HepG2 (cell line): ENCODE measurements around the gene TRPM5. TPM values are rescaled to one million over a fixed set of nuclear protein-coding genes. Genes with fewer than 3 reads are reported as not detected.

Experiments used
- ETV5 ChIP-seq: IDR thresholded peaks from 2 replicates; pipeline ENCODE4 v1.6.1; 2018; ENCODE audit warnings: missing biosample characterization, missing genetic modification reagents, inconsistent platforms, borderline replicate concordance
- FLYWCH1 ChIP-seq: sonication (generic); formaldehyde crosslinking; IDR thresholded peaks from 2 replicates; pipeline ENCODE4 v1.8.1; 2023; ENCODE audit warnings: mild to moderate bottlenecking, missing genetic modification reagents
- HDAC2 ChIP-seq: sonication (generic); formaldehyde crosslinking; IDR thresholded peaks from 2 replicates; pipeline ENCODE4 v1.4.0; 2020; ENCODE audit warnings: missing genetic modification reagents
- HOXA3 ChIP-seq: sonication (generic); formaldehyde crosslinking; IDR thresholded peaks from 2 replicates; pipeline ENCODE4 v1.5.0; 2020; ENCODE audit warnings: missing genetic modification reagents
- KAT7 ChIP-seq: IDR thresholded peaks from 2 replicates; pipeline ENCODE4 v1.6.1; 2018; ENCODE audit warnings: borderline replicate concordance, missing compliant biosample characterization
- KLF6 ChIP-seq: IDR thresholded peaks from 2 replicates; pipeline ENCODE4 v1.8.0; 2016; ENCODE audit warnings: missing biosample characterization, missing genetic modification reagents
- MAFK ChIP-seq, 2 experiments: IDR thresholded peaks in 1 of 2; conservative IDR thresholded peaks in 1 of 2; 2 replicates each; pipeline ENCODE4 v1.6.1; 2011; ENCODE audit warnings: improper control_type of control experiment in 2 of 2, low read length in 2 of 2
- NFKB2 ChIP-seq: sonication (generic); formaldehyde crosslinking; IDR thresholded peaks from 2 replicates; pipeline ENCODE4 v1.4.0; 2020; ENCODE audit warnings: missing genetic modification reagents, borderline replicate concordance
- PHB2 ChIP-seq: fragments of 450-650 bp; IDR thresholded peaks from 2 replicates; pipeline ENCODE4 v1.6.1; 2018; ENCODE audit not compliant: partially characterized antibody
- PHF5A ChIP-seq: IDR thresholded peaks from one replicate; pipeline ENCODE4 v1.6.1; 2018; ENCODE audit warnings: low read depth, missing genetic modification reagents; ENCODE audit not compliant: unreplicated experiment
- RFXANK ChIP-seq: IDR thresholded peaks from 2 replicates; pipeline ENCODE4 v1.6.1; 2016
- RNF2 ChIP-seq: fragments of 450-650 bp; conservative IDR thresholded peaks from 2 replicates; pipeline ENCODE4 v1.6.1; 2016; ENCODE audit warnings: low read depth
- TFDP2 ChIP-seq: sonication (generic); formaldehyde crosslinking; IDR thresholded peaks from 2 replicates; pipeline ENCODE4 v1.4.0; 2020; ENCODE audit warnings: missing genetic modification reagents
- ZFP91 ChIP-seq: sonication (generic); formaldehyde crosslinking; IDR thresholded peaks from 2 replicates; pipeline ENCODE4 v1.9.0; 2022; ENCODE audit warnings: missing genetic modification reagents, mild to moderate bottlenecking, borderline replicate concordance
- ZNF253 ChIP-seq: sonication (generic); formaldehyde crosslinking; IDR thresholded peaks from 2 replicates; pipeline ENCODE4 v1.8.0; 2022; ENCODE audit warnings: mild to moderate bottlenecking, missing genetic modification reagents, borderline replicate concordance
- ZNF703 ChIP-seq: sonication (generic); formaldehyde crosslinking; IDR thresholded peaks from 2 replicates; pipeline ENCODE4 v1.5.1; 2020; ENCODE audit warnings: missing genetic modification reagents, mild to moderate bottlenecking, moderate library complexity, borderline replicate concordance
- polyA plus RNA-seq, 8 experiments: library from polyadenylated mRNA; depleted of rRNA in 3 of 8; stranded (reverse) in 7 of 8; unstranded in 1 of 8; fragments of >200 nt; fragmentation: Illumina TruSeq in 4 of 8; extraction: Trizol in 4 of 8; gene quantifications; 2 replicates each; pipeline versions ENCODE4 v1.2.1 to v1.2.3, GENCODE V29; 2011 to 2016; ENCODE audit warnings: low read depth in 4 of 8, missing spikeins in 1 of 8, mixed read lengths in 1 of 8; ENCODE audit not compliant: insufficient read depth in 1 of 8
- total RNA-seq, 5 experiments: library from RNA; depleted of rRNA; stranded (reverse); fragments of >200 nt; fragmentation: Illumina TruSeq; extraction: Trizol; gene quantifications; 2 replicates each; pipeline ENCODE4 v1.2.3, GENCODE V29; 2016; ENCODE audit warnings: low read depth in 1 of 5
- TF ChIP-seq, protein P1 (sequence below): sonication (generic); formaldehyde crosslinking; IDR thresholded peaks from 2 replicates; pipeline ENCODE4 v1.5.1; 2020; ENCODE audit warnings: mild to moderate bottlenecking, missing genetic modification reagents, moderate library complexity
- TF ChIP-seq, protein P2 (sequence below): IDR thresholded peaks from 2 replicates; pipeline ENCODE4 v1.4.0; 2020; ENCODE audit warnings: mild to moderate bottlenecking, missing genetic modification reagents

Gene TRPM5
- total and polyA plus RNA-seq, 2 of the 13 experiments (the other 11 are each of a cell fraction or from before 2014, with no cell fraction given): 0.12 TPM; not detected in 1

DNA sequence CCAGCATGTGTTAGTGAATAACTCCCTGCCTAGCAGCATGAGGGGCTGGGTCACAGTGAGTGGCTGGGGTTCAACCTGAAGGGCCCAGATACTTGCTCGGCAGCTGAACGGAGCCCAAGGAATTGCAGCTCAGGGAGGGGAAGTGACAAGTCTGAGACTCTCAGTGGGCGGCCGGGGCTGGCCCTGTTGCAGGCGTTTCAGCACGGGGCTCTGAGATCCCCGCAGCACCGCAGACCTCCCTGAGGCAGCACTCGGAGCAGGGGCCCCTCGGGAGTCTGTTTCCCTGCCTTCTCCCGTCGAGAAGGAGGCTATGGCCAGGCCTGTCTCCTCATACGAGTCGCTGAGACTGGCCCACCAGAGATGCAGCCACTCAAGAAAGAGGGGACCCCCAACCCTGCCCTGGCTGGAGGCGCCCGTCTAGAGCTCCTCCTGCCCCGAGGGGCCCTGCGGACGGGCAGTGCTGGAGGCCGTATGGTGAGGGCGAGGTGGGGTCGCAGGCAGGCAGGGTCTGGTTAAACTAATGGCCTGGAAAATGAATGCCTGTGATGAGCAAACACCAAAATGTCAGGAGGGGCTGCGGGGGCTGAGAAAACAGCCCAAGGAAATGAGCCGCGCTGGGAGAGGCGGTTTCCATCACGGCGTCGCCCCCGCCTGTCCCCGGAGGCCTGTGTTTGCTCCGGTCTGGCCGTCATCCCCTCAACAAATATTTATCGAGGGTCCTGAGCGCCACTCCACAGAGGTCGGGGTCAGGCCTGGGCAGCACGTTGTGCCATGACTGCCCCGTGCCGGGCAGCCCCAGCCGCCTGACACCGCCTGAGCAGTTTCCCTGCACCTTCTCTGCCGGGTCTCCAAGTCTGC, 34.5 kb downstream of the TRPM5 start (continued):
- TF ChIP-seq ZFP91 (CRISPR knock-in tag) (peak; percentile 44; the same call in 1 of the 2 replicates), KAT7 (CRISPR knock-in tag) (no peak; the same call in 1 of the 2 replicates), RFXANK (CRISPR knock-in tag) (no peak), NFKB2 (CRISPR knock-in tag) (peak; percentile 70; the same call in 1 of the 2 replicates), HOXA3 (CRISPR knock-in tag) (peak; percentile 68), ETV5 (peak; percentile 79; the same call in 1 of the 2 replicates), PHF5A (CRISPR knock-in tag) (no peak), ZNF703 (CRISPR knock-in tag) (0 out of 2 replicates have a peak, but pooled peaks have one; percentile 28), MAFK (conservative IDR thresholded peaks at IDR 0.05 in 1 of 2, IDR thresholded peaks at IDR 0.05 in 1 of 2; ENCODE audit: low read length in 2 of 2) (no peak), FLYWCH1 (CRISPR knock-in tag) (no peak), RNF2 (no peak), TFDP2 (CRISPR knock-in tag) (peak; percentile 22; the same call in 1 of the 2 replicates), HDAC2 (peak; percentile 74), PHB2 (no peak), KLF6 (CRISPR knock-in tag) (no peak), ZNF253 (CRISPR knock-in tag) (no peak)
- TF ChIP-seq, protein P1, sequence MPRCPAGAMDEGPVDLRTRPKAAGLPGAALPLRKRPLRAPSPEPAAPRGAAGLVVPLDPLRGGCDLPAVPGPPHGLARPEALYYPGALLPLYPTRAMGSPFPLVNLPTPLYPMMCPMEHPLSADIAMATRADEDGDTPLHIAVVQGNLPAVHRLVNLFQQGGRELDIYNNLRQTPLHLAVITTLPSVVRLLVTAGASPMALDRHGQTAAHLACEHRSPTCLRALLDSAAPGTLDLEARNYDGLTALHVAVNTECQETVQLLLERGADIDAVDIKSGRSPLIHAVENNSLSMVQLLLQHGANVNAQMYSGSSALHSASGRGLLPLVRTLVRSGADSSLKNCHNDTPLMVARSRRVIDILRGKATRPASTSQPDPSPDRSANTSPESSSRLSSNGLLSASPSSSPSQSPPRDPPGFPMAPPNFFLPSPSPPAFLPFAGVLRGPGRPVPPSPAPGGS (CRISPR knock-in tag): no peak; the same call in 1 of the 2 replicates
- TF ChIP-seq, protein P2, sequence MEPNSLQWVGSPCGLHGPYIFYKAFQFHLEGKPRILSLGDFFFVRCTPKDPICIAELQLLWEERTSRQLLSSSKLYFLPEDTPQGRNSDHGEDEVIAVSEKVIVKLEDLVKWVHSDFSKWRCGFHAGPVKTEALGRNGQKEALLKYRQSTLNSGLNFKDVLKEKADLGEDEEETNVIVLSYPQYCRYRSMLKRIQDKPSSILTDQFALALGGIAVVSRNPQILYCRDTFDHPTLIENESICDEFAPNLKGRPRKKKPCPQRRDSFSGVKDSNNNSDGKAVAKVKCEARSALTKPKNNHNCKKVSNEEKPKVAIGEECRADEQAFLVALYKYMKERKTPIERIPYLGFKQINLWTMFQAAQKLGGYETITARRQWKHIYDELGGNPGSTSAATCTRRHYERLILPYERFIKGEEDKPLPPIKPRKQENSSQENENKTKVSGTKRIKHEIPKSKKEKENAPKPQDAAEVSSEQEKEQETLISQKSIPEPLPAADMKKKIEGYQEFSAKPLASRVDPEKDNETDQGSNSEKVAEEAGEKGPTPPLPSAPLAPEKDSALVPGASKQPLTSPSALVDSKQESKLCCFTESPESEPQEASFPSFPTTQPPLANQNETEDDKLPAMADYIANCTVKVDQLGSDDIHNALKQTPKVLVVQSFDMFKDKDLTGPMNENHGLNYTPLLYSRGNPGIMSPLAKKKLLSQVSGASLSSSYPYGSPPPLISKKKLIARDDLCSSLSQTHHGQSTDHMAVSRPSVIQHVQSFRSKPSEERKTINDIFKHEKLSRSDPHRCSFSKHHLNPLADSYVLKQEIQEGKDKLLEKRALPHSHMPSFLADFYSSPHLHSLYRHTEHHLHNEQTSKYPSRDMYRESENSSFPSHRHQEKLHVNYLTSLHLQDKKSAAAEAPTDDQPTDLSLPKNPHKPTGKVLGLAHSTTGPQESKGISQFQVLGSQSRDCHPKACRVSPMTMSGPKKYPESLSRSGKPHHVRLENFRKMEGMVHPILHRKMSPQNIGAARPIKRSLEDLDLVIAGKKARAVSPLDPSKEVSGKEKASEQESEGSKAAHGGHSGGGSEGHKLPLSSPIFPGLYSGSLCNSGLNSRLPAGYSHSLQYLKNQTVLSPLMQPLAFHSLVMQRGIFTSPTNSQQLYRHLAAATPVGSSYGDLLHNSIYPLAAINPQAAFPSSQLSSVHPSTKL (CRISPR knock-in tag): peak; percentile 83
